ENCODE results near the gene DST.

DST gene

DNA sequence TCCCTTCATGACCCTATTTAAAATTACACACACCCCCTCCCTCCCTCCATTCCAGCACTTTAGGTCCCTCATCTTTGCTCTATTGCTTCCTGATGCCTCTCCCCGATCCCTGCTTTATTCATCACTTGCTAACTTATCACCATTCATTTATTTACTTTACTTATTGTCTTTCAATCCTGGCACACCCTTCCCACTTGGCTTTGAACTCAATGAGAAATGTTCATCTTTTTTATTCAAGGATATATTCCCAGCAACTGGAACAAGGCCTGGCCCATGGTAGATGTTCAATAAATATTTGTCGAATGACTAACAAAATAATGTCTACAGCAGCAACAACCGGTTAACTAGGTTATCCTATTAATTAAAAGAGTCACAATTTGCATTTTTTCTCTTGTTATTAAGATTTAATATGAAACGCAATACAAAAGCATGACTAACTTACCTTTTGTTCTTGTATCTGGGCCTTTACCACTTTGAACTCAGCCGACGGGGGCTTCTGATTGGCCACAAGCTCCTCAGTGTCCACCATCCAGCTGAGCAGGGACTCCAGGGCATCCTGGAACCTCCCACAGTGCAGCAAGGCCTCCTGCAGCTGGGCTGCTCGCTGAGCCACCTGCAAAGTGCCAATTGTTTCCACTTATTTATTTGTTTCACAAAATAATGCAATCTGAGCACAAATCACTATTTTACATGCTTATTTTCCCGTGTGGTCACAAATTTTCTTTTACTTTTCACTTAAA, 107.8 kb downstream of the DST start:
- DNase-seq = no peak

DNA sequence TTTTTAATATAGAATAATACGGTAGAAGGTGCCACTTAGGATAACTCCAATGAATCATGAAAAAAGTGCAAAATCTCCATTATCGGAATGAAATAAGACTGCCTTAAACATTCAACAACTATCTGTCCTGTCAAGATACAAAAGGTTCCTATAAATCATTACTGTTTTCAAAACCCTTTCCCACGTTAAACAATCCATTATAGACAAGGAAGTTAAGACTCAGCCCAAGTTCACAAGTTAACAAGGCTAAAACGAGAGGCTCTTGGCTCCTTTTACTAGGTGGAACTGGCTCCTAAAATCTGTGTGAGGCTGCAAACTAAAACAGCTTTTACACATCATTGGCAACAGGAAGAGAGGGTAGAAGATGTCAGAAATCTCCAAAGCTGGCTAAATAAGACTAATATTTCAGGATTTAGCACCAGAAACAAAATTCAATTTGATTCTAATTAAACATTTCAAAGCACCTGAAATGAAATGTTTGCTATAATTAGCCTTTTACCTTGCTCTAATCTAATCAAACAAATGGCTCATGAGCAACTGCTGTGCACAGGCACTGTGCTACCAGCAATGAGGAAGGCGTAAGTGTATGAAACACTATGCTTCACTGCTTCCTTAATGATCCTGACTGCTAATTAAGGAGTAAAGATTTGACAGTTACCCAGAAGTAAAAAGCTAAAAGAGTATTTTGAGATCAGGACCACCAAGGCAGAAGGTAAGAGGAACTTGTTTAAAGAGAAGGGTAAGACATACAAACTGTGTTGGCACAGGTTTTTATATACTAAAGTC, 109.7 kb downstream of the DST start:
- no peak for DNase-seq

- no peak for DNase-seq
Measured at GRCh38 chr6:56531839-56532595, 110.7 kb downstream of the DST start.

DNA sequence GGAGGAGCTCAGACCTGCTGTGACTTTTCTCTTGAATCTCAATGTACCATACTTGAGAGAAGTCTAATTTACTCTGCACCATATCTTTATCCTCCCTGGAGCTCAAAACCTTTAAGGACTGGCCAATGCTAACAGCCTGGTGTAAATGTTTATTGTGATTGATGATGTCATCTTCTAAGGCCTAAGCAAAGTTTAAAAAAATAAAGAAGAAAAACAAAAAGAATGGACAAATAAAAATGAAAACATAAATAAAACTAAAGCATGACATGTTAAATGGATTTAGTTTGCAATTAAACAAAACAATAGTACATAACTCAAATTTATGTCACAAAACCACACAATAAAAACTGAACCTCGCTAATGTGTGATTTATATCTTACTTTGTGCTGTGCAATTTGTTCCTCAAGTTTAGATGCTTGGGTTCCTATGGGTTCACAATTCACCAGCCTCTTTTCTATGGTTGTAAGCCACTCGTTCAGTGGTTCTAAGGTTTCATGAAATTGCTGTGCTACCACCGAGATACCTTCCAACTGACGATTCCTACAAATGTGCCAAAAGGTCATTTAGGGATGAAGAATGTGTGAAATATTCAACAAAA, 113.0 kb downstream of the DST start:
- DNase-seq = no peak

DNA sequence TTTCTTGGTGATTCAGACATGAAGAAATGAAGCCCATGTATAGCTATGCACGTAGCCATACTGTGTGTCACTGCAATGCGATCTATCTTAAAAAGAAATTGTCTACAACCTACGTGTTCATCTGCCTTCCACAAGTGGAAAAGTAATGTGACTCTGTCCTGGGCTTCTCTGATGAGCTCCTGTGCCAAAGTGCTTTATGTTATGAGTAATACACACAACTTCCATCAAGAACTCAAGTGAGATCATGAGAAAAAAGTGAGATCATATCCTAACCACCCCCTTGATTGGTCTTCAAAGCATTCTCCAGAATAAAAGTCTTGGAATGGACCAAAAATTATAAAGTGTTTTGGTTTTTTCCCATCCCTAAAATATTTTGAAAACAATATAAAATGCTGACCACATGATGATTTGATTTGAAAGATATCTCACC, 114.3 kb downstream of the DST start:
- DNase-seq = no peak

DNA sequence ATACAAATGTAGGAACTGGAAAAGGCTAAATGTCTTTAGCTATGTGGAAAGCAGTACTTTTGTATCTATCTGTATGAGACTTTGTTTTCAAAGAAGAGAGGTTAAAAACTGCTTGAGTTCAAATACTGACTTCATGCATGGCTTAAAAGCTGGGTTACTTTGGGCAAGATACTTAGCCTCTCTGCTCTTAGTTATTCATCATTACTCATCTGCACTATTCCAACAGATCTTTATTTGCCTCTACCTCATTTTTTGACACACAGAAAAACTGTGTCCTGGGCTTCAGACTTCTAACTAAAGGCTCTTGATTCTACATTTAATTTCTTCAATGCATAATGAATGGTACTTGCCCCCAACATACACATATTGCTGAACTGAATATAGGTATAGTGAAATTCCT, 114.8 kb downstream of the DST start:
- DNase-seq = no peak

- DNase-seq = no peak
Measured at GRCh38 chr6:56526860-56527544, 115.7 kb downstream of the DST start.

DNA sequence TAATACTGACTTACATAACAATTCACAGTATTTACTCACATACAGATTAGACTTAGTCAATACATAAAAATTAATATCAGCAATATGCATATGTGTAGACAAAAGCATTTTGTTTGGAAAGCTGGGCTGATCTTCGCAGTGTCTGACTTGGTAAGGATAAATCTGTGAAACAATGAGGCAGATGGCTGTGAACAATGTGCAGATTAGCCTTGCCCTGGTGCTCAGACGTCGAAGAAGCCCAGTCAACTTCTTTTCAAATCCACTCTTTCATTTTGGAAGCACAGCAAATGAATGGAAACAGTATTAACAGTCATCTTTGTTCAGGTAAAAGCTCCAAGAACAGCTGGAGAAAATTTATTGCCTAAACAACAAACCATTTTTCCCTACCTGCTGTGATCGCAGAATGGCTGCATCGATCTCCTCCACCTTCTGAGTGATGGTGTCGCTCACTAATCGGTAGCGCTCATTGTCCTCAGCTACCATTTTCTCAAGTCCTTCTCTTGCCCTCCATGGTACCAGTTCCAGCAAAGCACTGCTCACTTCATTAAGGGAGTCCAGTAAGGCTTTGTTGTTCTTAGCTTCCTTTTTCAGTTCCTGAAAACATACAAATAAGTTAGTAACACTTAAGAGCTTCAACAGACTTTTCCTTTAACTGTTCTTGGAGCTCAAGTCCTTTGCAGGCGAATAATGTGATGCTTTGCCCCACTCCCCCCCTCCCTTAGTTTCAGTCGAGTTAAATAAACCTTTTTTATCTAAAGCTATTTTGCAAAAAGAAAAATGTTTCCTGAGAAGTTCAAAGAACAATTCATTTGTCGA, 116.5 kb downstream of the DST start:
- DNase-seq = no peak

DNA sequence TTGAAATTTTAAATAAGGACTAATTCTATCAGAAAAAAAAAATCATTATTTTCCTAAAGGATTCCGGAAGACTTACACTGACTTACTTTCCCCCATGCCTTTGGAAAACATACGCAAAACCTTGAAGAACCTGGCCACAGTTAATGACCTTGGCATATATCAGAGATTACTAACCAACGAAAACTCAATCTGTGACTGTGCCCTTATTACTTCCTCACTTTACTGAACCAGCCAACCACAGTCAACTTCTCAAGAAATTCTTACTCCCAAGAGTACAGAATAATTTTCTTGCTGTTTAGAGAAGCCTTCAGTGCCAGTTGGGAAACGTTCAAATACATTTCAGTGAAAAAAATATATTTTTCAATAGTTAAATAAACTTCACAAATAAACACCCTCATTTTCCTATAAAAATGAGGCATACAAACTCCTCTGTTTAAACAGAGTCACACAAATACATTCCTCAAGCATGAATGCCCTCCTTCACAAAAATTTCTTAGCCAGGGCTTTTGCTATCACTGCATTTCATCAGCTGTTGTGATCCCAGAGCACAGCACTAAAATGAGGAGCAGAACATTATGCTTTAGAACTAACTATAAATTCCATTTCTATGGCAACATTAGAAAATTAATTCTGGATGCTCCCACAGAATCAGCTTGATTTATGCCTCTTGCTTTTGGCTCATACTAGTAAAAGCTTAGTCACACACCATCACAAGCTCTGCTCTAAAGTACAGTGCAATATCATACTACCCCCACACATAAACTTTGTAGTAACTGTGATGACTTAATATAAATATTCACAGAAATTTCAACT, 117.6 kb downstream of the DST start:
- no peak for DNase-seq

DNA sequence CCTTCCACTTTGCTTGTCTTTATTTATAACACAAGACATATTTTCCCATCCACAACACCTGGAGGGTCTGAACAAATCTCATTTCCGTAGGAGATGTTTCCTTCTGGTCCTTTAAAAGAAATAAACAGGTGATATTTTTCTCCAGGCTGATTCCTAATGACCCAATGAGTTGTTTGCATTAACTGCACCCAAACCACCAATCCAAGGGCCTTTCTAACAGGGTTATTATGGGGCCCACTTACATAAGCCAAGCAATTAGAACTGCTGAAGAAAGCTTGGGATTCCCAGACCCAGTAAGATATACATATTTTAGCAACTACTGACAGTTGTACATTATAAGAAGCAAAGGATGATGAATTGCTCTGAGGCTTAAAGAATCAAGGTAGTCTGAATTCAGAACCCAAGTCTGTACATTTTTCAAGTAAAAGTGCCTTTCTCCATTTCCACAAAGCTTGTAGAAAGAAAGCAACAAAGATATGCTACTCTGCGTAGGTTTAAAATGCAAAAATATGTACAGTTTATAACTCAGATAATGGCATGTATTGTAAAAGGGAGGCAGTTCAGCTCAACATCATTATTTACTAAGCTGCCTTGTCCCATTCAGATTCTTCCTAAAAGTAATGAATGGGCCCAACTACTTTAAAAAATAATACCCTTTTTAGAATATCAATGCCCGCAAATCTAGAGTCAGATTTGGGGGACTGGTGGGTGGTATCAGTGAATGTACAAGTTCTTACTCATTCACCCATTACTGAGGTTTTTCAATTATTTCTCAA, 120.0 kb downstream of the DST start:
- no peak for DNase-seq

DNA sequence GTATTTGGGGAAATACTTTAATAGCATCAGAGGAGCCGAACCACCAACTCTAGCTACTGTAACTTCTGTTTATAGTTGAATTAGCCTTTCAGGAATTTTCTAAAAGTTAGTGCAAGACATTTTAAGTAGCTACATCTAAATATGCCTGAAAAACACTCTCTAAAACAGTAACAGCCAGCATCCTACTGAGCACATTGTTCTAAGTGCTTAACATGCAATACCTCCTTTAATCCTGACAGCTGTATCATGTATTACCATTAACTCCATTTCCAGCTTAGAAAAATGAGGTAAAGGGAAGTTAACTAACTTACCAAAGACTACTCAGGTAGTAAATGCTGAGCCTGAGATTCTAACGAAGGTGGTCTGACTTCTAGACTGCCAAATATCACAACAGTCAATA, 120.7 kb downstream of the DST start:
- no peak for DNase-seq

GRCh38 chr6:56521454-56521853, 121.2 kb downstream of the DST start:
- DNase-seq = no peak

GRCh38 chr6:56520218-56520617, 122.5 kb downstream of the DST start:
- DNase-seq = no peak

- DNase-seq = no peak
Measured at GRCh38 chr6:56518995-56519767, 123.5 kb downstream of the DST start.

GRCh38 chr6:56517155-56517745, 125.4 kb downstream of the DST start:
- DNase-seq = no peak

DNA sequence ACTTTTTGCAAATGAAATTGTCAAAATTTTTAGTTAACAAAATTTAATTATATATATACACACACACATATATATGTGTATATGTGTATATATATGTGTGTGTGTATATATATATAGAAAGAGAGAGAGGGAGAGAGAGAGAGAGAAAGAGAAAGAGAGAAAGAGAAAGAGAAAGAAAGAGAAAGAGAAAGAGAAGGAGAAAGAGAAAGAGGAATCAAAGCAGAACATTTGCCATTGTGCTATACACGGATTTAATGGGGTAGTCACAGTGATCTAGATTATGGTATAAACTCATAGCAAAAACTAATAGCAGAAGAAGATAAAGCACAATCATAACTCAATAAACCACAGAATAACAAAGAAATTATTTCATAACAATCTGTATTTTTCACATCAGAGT, 126.7 kb downstream of the DST start:
- no peak for DNase-seq

DNA sequence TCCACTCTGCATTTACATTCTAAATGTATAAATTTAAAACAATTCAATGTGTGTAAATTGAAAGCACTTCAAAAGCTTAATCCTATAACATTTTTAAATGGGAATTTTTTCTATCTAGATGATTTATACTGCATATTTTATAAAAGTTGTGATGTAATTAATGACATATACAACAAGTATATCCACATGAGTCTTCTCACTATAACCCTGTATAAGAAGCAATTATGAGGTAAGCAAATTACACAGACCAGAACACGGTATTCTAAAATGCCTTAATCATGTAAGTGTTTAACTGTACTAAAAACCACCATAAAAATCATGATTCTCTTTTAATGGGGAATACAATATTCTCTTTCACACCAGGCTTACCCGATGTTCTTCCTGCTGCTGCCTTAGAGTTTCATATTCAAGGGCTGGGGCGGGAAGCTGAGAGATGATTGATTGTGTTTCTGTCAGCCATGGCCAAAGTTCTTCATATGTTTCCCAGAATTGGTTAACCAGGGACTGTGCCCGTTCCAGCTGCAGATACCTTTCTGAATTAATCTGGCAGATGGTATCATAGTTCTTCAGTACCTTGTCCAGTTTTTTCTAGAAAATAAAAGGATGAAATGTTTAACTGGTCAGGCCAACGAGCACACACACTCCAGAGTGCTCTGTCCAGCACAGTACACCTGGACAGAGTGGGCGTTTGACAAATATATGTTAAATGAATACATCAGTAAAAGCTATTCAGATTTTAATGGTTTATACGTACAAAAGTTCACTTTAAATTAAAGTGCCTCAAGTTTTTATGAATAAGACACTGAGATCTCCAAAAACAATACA, 127.4 kb downstream of the DST start:
- DNase-seq = no peak

- no peak for DNase-seq
Measured at GRCh38 chr6:56514395-56514794, 128.3 kb downstream of the DST start.

Data from NCI-H2107 (cell line).